SU-DHL-6 (cell line): ENCODE results near the gene SNAP29.

ENCODE experiments used
- EZH2phosphoT487 ChIP-seq: fragments of 200-600 bp; sonication (generic), shearing (Covaris generic); conservative IDR thresholded peaks from 2 replicates; pipeline ENCODE4 v1.6.1; 2018; ENCODE audit warnings: mild to moderate bottlenecking, antibody characterized with exemption, low read length, moderate library complexity, mixed read lengths
- TF ChIP-seq, protein P1 (sequence below): fragments of 200-600 bp; sonication (generic); IDR thresholded peaks from one replicate; pipeline ENCODE4 v1.5.1; 2017; ENCODE audit warnings: antibody characterized with exemption, mild to moderate bottlenecking, low read length, moderate library complexity; ENCODE audit not compliant: insufficient read depth, poor library complexity, severe bottlenecking

- TF ChIP-seq, protein P1, sequence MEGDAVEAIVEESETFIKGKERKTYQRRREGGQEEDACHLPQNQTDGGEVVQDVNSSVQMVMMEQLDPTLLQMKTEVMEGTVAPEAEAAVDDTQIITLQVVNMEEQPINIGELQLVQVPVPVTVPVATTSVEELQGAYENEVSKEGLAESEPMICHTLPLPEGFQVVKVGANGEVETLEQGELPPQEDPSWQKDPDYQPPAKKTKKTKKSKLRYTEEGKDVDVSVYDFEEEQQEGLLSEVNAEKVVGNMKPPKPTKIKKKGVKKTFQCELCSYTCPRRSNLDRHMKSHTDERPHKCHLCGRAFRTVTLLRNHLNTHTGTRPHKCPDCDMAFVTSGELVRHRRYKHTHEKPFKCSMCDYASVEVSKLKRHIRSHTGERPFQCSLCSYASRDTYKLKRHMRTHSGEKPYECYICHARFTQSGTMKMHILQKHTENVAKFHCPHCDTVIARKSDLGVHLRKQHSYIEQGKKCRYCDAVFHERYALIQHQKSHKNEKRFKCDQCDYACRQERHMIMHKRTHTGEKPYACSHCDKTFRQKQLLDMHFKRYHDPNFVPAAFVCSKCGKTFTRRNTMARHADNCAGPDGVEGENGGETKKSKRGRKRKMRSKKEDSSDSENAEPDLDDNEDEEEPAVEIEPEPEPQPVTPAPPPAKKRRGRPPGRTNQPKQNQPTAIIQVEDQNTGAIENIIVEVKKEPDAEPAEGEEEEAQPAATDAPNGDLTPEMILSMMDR = no peak
- no peak for TF ChIP-seq EZH2phosphoT487
Measured at GRCh38 chr22:20890975-20891374, 32.2 kb downstream of the SNAP29 start.
